ENCODE results near the gene PCP4.

The PCP4 gene

GRCh38 chr21:39867198-39867650 is at the start of gene PCP4:
Gene PCP4 (plus strand): TSS chr21:39867438. CDS start chr21:39867502, 64 bp downstream.
- DNase-seq, result no peak

GRCh38 chr21:39818557-39818956 is 48.7 kb upstream of the PCP4 start:
- DNase-seq, result no peak

- DNase-seq, result no peak
Measured at GRCh38 chr21:39822042-39822441, 45.2 kb upstream of the PCP4 start.

GRCh38 chr21:39825250-39825649 is 42.0 kb upstream of the PCP4 start:
- DNase-seq, result no peak

- no peak for DNase-seq
Measured at GRCh38 chr21:39834543-39834942, 32.7 kb upstream of the PCP4 start.

- DNase-seq, result no peak
Measured at GRCh38 chr21:39837861-39838359, 29.3 kb upstream of the PCP4 start.

GRCh38 chr21:39840373-39841097 is 26.7 kb upstream of the PCP4 start:
- no peak for DNase-seq

GRCh38 chr21:39842741-39843459 is 24.3 kb upstream of the PCP4 start:
- DNase-seq, result no peak

GRCh38 chr21:39843483-39843882 is 23.8 kb upstream of the PCP4 start:
- no peak for DNase-seq

- no peak for DNase-seq
Measured at GRCh38 chr21:39843916-39844315, 23.3 kb upstream of the PCP4 start.

GRCh38 chr21:39845571-39846130 is 21.6 kb upstream of the PCP4 start:
- DNase-seq, result no peak

- DNase-seq, result no peak
Measured at GRCh38 chr21:39847877-39848276, 19.4 kb upstream of the PCP4 start.

- peak; percentile 57 for DNase-seq
Measured at GRCh38 chr21:39849014-39849655, 18.1 kb upstream of the PCP4 start.

- DNase-seq, result no peak
Measured at GRCh38 chr21:39850333-39850732, 16.9 kb upstream of the PCP4 start.

- DNase-seq, result no peak
Measured at GRCh38 chr21:39851002-39851618, 16.1 kb upstream of the PCP4 start.

GRCh38 chr21:39852021-39852721 is 15.1 kb upstream of the PCP4 start:
- DNase-seq, result no peak

GRCh38 chr21:39852726-39853500 is 14.3 kb upstream of the PCP4 start:
- DNase-seq, result no peak

- no peak for DNase-seq
Measured at GRCh38 chr21:39854572-39854971, 12.7 kb upstream of the PCP4 start.

GRCh38 chr21:39855595-39855994 is 11.6 kb upstream of the PCP4 start:
- DNase-seq, result no peak

- no peak for DNase-seq
Measured at GRCh38 chr21:39860600-39860999, 6.6 kb upstream of the PCP4 start.

- no peak for DNase-seq
Measured at GRCh38 chr21:39863111-39863510, 4.1 kb upstream of the PCP4 start.
